ENCODE results near the gene S100A1. TPM values are rescaled to one million over a fixed set of nuclear protein-coding genes. Genes with fewer than 3 reads are reported as not detected.

S100A1 gene
- total and polyA plus RNA-seq, 2 of the 13 experiments (the other 11 are each of a cell fraction or from before 2014, with no cell fraction given) = 120 to 251 TPM

- TF ChIP-seq, protein P1, sequence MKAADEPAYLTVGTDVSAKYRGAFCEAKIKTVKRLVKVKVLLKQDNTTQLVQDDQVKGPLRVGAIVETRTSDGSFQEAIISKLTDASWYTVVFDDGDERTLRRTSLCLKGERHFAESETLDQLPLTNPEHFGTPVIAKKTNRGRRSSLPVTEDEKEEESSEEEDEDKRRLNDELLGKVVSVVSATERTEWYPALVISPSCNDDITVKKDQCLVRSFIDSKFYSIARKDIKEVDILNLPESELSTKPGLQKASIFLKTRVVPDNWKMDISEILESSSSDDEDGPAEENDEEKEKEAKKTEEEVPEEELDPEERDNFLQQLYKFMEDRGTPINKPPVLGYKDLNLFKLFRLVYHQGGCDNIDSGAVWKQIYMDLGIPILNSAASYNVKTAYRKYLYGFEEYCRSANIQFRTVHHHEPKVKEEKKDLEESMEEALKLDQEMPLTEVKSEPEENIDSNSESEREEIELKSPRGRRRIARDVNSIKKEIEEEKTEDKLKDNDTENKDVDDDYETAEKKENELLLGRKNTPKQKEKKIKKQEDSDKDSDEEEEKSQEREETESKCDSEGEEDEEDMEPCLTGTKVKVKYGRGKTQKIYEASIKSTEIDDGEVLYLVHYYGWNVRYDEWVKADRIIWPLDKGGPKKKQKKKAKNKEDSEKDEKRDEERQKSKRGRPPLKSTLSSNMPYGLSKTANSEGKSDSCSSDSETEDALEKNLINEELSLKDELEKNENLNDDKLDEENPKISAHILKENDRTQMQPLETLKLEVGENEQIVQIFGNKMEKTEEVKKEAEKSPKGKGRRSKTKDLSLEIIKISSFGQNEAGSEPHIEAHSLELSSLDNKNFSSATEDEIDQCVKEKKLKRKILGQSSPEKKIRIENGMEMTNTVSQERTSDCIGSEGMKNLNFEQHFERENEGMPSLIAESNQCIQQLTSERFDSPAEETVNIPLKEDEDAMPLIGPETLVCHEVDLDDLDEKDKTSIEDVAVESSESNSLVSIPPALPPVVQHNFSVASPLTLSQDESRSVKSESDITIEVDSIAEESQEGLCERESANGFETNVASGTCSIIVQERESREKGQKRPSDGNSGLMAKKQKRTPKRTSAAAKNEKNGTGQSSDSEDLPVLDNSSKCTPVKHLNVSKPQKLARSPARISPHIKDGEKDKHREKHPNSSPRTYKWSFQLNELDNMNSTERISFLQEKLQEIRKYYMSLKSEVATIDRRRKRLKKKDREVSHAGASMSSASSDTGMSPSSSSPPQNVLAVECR (CRISPR knock-in tag; IDR thresholded peaks at IDR 0.05; ENCODE audit: borderline replicate concordance) = peak; percentile 94
- TF ChIP-seq XRCC5 (optimal IDR thresholded peaks at IDR 0.05; ENCODE audit: low read length) (no peak), TRIM24 (CRISPR knock-in tag; IDR thresholded peaks at IDR 0.05) (no peak), GMEB1 (CRISPR knock-in tag; IDR thresholded peaks at IDR 0.05; ENCODE audit: borderline replicate concordance) (peak; percentile 100), MED13 (CRISPR knock-in tag; IDR thresholded peaks at IDR 0.05) (0 out of 2 replicates have a peak, but pooled peaks have one; percentile 37), ZNF782 (CRISPR knock-in tag; IDR thresholded peaks at IDR 0.05; ENCODE audit: borderline replicate concordance) (peak; percentile 78; the same call in 1 of the 2 replicates), TIGD3 (CRISPR knock-in tag; IDR thresholded peaks at IDR 0.05; ENCODE audit: borderline replicate concordance) (no peak), RERE (CRISPR knock-in tag; IDR thresholded peaks at IDR 0.05; ENCODE audit: low read depth) (no peak), MIER2 (CRISPR knock-in tag; IDR thresholded peaks at IDR 0.05) (no peak), ZNF367 (CRISPR knock-in tag; IDR thresholded peaks at IDR 0.05; ENCODE audit: borderline replicate concordance) (no peak), THAP11 (CRISPR knock-in tag; IDR thresholded peaks at IDR 0.05) (peak; percentile 90), CHD2 (IDR thresholded peaks at IDR 0.05; ENCODE audit: low read depth, low read length) (peak; percentile 55; the same call in 1 of the 2 replicates), ARHGAP35 (CRISPR knock-in tag; IDR thresholded peaks at IDR 0.05; ENCODE audit: borderline replicate concordance) (peak; percentile 71; the same call in 1 of the 2 replicates)
These were observed 5.8 kb downstream of the S100A1 start, which contains the start of gene CHTOP (continued) for GRCh38 chr1:153633754-153634665.
